ENCODE measurements around the gene JRKL.

DNA sequence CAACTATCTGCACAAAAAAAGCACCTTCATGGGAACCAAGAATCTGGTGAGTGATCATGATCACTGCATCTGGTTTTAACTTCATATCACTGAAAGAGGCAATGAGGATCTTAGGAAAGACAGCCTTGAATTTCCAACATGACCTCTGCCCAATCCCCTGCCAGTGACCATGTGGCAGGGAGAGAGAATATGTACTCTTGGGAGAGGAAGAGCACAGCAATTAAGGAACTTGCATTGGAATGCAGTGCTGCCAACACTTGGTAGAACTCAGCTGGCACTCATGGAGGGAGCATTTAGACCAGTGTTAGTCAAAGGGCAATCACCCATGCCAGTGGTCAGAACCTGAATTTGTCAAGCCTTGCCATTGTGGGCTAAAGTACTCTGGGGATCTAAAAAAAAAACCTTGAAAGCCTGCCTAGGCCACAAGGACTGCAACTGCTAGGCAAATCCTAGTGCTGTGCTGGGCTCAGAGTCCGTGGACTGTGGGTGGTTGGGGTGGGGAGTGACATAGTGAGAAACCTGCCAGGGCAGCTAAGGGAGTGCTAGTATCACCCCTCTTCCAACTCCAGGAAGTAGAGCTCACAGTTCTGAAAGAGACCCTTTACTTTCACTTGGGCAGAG is 23.1 kb downstream of the JRKL start:
- TF ChIP-seq POLR2A (IDR thresholded peaks at IDR 0.05) (no peak), EP300 (IDR thresholded peaks at IDR 0.05) (no peak)

Data from ovary (tissue), 1 donor.